GM12874 (cell line): ENCODE results near the gene SORBS1.

Source experiments
- TF ChIP-seq, protein P1 (sequence below): IDR thresholded peaks from 2 replicates; pipeline ENCODE4 v1.5.1; 2011; ENCODE audit warnings: low read depth, mild to moderate bottlenecking, control low read depth, low read length, moderate library complexity; ENCODE audit not compliant: insufficient read depth

Gene SORBS1

DNA sequence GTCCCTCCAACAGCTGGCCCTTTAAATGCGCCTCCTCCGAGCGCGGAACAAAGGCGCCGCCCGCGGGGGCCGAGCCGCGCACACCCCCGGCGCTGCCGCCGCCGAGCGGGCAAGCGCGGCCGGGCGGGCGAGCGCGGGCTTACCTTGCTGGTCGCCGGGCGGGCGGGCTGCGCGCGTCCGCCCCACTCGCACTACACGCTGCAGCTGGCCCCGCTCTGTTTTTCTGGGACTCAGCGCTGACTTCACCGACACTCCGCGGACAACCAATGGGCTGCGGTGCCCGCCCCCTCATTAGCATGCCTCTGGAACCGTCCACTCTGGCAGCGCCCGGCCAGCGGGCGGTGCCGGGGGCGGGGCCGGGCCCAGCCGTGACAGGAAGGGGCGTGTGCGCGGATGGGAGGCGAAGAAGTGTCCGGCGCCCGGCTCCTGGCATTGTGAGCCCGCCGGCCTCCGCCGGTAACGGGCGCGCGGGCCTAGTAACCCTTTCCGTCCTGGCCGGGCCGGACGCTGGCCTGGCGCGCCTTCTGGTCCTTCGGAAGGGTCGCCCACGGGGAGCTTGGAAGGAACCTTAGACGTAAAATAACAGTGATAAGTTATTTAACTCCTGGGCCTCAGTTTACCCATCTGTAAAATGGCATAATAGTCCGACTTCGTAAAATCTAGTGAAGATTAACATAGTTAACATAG is at the start of gene SORBS1:
TSS of gene SORBS1 (minus strand) at position 195 of the 687 bp plus-strand sequence. CDS start 120,236 bp downstream, outside the sequence.
- TF ChIP-seq, protein P1, sequence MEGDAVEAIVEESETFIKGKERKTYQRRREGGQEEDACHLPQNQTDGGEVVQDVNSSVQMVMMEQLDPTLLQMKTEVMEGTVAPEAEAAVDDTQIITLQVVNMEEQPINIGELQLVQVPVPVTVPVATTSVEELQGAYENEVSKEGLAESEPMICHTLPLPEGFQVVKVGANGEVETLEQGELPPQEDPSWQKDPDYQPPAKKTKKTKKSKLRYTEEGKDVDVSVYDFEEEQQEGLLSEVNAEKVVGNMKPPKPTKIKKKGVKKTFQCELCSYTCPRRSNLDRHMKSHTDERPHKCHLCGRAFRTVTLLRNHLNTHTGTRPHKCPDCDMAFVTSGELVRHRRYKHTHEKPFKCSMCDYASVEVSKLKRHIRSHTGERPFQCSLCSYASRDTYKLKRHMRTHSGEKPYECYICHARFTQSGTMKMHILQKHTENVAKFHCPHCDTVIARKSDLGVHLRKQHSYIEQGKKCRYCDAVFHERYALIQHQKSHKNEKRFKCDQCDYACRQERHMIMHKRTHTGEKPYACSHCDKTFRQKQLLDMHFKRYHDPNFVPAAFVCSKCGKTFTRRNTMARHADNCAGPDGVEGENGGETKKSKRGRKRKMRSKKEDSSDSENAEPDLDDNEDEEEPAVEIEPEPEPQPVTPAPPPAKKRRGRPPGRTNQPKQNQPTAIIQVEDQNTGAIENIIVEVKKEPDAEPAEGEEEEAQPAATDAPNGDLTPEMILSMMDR, result no peak

DNA sequence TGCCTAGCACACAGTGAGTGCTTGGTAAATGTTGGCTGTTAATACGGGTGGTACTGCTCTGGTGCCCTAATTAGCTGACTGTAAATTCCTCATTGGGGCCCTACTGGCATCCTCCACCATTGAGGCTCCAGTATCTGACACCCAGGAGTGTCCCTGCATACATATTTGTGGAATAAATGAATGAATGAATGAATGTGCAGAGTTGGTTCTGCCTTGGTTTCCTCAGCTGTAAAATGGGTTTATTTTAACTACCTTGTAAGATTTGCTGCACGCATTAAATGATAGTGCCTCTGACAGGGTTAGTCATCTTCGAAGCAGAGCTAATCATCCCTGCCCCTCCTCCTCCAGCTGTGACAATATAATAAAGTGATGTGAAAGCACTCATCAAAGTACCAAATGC is 49.6 kb upstream of the SORBS1 start:
- TF ChIP-seq, protein P1, result no peak

DNA sequence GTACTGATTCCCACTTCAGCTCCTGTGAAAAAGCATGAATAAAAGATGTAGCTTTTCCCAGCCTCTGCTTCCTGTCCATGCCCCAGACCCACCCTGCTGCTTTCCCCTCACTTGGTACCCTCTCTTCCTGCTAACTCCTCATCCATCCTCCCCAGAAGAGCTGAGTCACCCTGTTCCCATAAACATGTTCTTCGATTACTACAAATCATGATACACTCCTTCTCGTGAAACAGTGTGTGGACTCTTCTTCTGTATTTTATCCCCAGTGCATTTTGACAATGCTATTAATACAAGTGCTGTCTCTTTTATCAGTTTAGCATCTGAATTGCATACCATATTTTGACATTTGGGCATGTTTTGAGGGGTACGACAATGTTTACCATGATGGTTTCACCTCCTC is 45.8 kb upstream of the SORBS1 start:
- TF ChIP-seq, protein P1, result no peak

DNA sequence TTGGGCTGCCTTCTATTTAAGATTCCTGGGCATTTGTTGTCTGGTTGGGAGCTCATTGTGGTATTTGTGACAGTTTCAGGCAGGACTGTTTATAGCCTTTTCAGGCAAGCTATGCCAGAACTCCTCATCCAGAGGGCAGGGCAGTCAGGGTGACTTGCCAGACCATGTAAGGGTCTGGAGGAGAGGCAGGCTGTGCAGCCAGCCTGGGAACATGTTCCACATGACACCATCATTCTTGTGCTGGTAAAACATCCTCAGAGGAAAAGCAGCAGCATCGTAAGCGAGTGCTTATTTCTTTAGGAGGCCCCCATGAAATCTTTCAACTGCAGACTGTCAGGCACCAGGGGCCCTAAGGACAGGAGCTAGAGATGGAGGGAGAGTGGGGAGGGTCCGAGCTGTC is 44.0 kb upstream of the SORBS1 start:
- TF ChIP-seq, protein P1, result no peak

DNA sequence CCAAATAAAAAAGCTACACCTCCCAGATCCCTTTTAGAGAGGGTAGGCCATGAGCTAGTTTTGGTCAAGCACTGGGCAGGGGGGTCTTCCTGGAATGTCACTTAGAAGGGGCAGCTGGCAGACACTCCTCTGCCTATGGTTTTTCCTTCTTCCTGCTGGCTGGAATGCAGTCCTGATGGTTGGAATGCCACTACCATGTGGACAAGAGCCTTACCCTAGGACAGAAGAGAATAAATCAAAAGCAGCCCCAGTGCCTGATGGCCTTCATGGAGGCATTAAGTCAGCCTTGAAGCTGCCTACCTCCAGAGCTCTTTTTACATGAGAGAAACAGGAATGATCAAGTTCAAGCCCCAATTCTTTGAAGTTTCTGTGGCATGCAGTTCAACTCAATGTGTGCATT is 43.5 kb upstream of the SORBS1 start:
- TF ChIP-seq, protein P1, result no peak

DNA sequence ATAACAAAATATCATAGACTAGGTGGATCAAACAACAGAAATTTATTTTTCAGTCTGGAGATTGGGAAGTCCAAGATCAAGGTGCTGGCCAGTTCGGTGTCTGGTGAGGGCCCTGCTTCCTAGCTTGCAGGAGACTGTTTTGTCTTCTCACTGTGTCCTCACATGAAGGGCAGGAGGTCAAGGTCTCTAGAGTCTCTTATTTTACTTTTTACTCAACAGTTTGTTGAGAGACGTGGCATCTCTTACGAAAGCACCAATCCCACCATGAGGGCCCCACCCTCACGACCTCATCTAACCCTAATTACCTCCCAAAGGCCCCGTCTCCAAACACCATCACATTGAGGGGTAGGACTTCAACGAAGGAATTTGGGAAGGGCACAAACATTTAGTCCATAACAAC is 41.2 kb upstream of the SORBS1 start:
- TF ChIP-seq, protein P1, result no peak

DNA sequence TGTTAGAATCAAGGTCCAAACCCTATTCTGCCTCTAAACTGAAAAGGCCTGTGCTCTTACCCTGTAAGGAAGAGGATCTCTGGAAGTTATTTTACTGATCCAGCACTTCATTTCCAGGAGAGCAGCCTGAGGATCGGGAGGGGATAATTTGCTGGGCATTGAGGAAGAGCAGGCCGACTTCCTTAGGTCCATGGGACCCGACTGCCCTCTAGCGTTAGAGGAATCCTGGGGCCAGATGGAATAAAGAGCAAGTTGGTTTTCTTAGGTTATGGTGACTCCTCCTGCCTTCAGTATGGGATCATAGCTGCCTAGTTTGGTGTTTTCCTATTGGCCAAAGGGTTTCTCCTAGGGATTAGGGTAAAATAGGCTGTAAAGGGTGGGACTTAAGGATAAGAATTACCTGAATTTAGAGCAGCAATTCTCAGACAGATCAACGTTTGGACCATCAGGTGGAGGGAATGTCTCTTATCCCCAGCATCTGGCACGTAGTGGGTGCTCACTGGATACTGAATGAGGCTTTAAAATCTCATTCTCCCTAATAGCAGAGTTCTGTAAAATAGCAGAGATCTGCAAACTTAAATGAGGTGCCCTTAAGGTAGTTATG is 40.0 kb upstream of the SORBS1 start:
- TF ChIP-seq, protein P1, result peak; percentile 86
